ELR (cell line): ENCODE measurements around the gene REPIN1.

Experiments
- DNase-seq: peaks from one replicate; pipeline ENCODE4 v3.0.0-alpha.2; 2015; ENCODE audit warnings: low read depth

The REPIN1 gene

DNA sequence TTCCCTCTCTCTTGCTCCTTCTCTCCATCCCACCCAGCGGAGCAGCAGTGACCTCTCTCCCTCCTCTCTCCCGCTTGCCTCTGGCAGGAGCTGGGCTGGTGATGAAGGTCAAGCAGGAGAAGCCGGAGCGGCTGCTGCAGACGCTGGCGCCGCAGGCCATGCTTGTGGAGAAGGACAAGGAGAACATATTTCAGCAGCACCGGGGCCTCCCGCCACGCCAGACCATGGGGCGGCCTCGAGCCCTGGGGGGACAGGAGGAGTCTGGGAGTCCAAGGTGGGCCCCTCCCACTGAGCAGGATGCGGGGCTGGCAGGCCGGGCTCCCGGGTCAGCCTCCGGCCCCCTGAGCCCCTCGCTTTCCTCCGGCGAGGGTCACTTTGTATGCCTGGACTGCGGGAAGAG, 27.8 kb downstream of the REPIN1 start:
- no peak for DNase-seq

- DNase-seq: no peak
Measured at GRCh38 chr7:150396851-150397260, 28.2 kb downstream of the REPIN1 start.

DNA sequence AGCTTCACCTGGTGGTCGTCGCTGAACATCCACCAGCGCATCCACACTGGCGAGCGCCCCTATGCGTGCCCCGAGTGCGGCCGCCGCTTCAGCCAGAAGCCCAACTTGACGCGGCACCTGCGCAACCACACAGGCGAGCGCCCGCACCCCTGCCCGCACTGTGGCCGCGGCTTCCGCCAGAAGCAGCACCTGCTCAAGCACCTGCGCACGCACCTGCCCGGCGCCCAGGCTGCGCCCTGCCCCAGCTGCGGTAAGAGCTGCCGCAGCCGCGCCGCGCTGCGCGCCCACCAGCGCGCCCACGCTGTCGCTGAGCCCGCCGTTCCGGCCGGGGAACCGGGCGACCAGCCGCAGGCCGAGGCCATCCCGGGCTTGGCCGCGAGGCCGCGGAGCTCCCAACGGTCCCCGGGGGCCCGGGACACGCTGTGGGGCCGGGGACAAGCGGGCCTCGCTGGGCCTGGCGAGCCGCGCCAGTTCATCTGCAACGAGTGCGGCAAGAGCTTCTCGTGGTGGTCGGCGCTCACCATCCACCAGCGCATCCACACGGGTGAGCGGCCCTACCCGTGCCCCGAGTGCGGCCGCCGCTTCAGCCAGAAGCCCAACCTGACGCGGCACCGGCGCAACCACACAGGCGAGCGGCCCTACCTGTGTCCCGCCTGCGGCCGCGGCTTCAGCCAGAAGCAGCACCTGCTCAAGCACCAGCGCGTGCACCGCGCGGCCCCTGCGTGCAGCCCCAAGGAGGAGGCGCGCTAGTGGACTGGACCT, 28.9 kb downstream of the REPIN1 start:
- DNase-seq: no peak

DNA sequence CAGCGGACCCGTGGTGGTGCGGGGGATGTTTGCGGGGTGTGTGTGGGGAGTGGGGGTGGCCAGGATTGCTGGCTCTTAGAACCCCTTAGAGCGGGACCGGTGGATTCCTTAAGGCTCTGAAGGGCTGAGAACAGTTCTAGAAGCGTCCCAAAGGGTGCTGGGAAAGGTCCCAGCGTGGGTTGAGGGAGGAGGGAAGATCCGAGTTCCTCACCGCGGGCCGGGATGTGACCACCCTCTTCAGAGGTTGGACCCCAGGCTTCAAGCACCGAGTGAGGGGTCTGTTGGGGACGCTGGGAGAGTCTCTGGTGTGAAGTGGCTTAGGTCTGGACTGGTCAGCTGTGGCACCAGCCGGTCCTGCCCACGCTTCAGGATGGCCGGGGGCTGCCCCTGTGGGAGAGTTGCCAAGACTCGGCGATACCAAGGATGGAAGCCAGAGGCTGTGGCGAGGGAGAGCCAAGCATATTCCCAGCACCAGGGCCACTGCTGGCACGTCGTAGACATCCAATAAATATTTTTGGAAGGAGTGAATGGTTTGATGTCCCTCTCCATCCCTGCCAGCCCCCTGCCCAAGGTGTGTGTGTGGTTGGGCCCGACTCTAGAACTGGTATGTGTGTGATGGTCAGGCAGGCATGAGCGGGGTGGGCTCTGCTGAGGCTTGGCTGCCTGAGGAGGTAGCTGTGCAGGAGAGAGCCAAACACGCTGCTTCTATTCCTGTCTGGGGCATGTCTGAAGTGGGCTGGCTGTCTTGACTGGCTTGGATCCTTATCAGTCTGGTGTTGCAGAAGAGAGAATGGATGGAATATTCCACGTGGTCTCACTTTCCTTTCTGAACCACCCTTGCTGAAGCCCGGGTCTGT, 29.7 kb downstream of the REPIN1 start:
- no peak for DNase-seq

GRCh38 chr7:150398965-150399320, 30.3 kb downstream of the REPIN1 start:
- no peak for DNase-seq

- no peak for DNase-seq
Measured at GRCh38 chr7:150399421-150400007, 30.9 kb downstream of the REPIN1 start.

DNA sequence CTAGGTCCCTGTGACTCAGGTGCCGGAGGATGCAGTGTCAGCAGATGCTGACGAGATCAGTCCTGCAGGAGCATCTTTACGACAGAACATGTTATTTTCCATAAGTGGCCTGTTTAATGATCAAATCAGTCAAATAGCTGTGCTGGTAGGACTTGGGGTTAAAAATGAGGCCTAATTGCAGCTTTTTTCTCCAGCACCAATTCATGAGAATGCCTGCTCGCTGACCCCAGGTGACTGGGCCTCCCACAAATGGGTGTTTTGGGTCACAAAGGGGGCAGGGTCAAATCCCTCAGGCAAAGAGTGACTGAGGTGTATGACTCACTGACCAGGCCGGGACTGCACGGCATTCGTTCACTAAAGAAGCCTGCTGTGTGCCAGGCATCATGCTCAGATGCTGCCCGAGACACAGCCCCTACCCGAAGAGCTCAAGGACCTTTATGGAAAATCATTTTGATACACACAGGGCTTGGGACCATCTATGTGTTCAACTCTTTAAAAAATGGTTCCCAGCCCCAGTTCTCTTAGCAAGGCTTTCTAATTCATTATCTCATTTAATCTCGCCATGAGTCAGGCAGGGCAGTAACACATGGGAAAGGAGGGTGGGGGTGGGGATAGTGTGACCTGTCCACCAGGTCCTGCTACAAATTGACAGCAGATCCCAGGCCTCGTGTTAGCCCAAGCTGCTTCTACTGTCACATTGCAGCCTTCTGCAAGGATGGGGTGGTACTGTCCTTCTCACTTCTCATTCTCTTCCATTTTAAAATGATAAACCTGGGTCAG, 31.6 kb downstream of the REPIN1 start:
- peak; percentile 81 for DNase-seq

- no peak for DNase-seq
Measured at GRCh38 chr7:150400788-150401423, 32.3 kb downstream of the REPIN1 start.

GRCh38 chr7:150401424-150401790, 32.8 kb downstream of the REPIN1 start:
- DNase-seq: no peak

DNA sequence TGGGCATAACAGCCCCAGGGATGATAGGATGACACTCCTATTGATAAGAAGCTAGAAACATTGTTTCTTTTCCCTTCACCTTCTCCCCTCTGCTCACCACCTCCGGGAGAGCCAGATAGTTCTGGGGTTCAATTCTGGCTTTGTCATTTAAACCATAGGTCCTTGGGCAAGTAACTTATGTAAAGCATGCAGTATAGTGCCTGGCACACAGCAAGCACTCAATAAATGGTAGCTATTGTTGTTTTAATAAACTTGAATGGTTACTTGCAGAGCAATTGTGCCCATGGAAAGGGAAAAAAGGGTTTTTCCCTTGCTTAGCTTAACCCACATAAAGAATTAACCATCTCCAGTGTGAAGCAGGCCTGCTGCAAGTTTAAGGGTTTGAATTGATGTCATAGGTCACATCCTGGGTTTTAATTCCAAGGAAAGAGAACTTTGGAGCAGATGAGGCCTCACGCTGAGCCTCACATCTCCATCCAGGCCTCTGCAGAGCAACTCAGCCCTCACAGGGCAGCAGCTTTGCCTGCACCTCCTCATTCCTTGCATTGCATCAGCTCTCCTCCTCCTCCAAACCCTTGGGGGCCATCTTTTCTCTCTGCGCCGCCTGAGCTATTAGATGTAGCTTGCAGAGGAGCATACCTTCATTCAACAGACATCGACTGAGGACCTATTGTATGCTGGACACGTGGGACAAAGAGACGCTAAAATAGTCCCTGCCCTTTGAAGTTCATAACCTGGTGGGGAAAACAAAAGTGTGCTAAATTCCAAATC, 33.4 kb downstream of the REPIN1 start:
- no peak for DNase-seq

DNA sequence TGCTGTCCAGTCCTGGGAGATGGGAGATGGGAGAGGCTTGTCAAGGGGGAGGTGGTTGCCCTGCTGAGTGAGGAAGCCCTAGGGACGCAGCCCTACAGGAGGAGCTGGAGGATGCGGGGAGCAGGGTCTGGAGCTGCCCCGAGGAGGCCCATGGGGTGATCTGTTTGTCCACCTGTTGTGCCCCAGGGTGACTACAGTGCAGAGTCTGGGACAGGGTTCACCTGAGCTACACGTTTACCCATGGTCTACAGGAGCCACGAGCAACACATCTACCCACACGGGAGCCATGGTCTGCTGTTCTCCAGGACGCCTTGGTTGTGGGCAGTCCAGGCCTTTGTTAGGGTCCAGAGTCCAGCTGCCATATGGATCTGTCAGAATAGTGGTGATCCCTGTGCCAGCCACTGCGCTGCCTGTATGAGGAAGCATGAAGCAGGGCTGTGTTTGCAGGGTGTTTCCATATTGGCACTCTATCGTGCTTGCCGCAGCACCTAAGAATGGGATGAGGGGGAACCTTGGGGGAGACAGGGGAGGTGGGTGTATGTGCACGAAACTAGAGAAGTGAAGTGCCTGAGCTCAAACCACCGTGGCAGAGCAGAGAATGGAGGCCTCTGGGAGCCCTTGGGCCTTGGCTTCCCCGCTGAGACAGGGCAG, 34.2 kb downstream of the REPIN1 start:
- no peak for DNase-seq

- DNase-seq: no peak
Measured at GRCh38 chr7:150403376-150404171, 35.0 kb downstream of the REPIN1 start.

DNA sequence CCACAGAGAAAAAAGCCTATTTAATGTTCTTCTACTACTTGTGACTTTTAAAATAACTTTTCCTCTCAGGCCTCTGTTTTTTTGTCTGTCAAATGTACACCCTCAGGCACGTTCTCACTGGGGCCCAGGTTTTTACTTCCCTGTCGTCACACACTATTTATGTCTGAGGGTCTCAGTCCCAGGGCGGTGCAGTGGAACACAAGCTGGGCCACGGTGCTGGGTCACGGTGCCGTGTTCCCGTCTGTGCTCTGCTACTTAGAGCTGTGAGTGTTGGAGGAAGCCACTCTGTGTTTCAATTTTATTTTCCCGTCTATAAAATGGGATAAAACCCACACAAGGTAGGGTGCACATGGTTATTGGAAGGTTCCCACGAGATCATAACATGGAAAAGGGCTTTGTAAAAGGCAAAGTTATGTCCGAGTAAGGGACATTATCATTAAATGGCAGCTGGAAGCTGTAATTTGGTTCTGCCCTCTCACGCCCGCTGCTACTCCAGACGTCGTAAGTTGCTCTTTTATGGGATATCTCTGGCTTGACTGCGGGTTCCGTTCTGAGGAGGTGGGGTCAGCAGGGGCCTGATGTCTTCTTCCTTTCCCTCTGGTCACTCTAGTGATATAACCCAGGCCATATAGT, 35.7 kb downstream of the REPIN1 start:
- no peak for DNase-seq

DNA sequence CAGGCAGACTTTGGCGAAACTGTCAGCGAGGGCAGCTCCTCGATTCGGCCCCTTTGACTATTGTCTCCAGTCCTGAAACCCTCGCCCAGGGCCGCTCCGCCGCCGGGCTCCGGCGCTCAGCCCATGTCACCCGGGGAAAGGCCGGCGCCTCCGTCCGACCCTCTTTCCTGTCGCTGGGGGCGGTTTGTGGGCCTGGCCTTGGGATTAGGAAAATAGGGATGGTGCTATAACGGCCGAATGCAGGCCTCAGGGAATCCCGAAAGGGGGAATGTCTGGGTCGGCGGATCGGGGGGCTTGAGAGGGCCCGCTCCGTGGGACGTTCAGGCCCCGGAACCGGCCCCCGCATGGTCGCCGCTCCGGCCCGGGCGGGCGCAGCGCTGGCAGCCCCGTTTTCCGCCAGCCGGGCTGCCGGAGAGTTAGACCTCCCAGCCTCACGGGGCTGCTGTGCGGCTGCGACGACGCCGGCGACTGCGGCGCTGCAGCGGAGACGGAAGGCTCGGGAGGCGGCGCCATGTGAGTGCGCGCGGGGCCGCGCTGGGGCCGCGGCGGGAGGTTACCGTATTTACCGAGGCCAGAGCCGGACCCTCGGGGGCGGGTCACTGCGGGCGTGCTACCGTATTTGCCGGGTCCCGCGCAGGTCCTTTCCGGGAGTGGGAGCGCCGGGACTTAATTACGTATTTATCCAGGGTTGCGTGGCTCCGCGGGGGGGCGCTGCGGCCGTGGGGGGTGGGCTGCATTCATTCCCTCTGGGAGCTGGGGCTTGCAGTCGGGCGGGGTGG, 36.4 kb downstream of the REPIN1 start:
- DNase-seq: peak; percentile 85

DNA sequence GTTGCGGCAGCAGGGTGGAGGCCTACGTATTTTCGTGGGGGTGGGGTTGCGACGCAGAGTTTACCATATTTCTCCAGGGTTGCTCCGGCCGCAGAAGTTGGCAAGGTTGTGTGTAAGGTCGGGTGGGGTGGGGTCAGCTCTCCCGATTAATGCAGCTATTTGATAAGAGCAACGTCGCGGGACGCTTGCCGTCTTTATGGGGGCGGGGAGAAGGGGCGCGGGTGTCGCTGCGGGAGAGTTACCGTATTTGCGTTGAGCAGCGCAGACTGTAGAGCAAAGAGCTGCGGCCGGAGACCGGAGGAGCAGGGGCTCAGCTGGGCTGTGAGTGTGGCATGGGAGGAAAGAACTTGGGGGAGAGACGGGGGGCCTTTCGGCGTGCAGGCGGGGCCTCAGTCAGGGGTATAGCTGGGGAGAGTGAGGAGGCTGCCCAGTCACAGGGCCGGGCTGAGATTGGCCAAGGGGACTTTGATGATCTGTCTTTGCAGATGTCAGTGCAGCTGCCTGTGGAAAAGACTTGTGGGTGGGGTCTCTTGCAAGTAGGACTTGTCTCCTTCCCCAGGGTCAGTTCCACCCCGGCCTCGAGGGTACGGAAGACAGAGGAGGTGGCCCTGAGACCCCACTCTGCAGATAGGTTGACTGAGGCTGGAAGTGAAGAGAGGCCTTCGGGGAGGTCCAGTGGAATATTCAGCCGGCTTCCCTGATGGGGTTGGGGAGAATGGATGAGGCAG, 37.1 kb downstream of the REPIN1 start:
- DNase-seq: no peak

GRCh38 chr7:150406312-150406566, 37.6 kb downstream of the REPIN1 start:
- no peak for DNase-seq

DNA sequence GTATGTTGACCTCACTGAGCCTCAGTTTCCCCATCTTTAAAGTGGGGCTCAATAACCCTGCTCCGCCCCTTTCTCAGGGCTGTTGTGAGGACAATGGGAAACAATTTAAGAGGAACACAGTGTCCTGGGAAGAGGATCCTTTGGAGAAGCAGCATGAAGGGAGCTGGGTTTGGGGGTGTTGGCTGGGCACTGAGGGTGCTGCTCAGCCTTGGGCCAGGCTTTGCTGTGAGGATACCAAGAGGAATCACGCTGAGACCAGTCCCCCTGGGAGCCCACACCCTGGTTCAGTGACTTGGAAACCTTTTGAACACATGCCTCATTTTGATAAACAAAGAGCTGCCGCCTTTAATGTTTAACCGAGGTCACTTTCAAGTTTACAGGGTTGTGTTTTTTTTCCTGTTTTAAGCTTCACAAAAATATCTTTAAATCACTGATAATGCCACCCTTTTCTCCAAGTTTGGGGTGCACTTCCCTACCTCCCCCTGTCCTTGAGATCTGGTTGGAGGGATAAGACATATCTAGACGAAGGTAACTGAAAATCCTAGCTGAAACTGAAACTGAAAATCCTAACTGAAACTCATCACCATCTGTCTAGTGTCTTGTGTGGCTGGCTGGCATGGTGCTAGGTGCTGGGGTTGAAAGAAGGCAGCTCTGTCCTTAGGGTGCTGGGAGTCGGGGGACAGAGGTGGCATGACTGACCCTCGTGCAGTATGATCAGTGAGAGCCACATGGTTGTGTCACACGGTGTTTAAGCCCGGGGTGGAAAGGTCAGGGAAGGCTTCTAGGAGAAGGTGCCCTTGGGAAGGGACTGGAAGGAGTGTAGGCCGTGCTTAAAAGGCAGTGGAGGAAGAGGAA, 38.2 kb downstream of the REPIN1 start:
- DNase-seq: no peak
